Liver (tissue), 9 donors: ENCODE measurements around the gene OCA2. TPM values are rescaled to one million over a fixed set of nuclear protein-coding genes. Genes with fewer than 3 reads are reported as not detected.

Experiments
- DNase-seq: peaks from one replicate; pipeline ENCODE4 v3.0.0-alpha.2; 2017; ENCODE audit warnings: low spot score
- H3K27ac ChIP-seq, 2 donors: one replicate each; pipeline ENCODE4 v1.7.0; 2013; ENCODE audit warnings: inconsistent platforms in 2 of 2, low read length in 2 of 2, control low read depth in 1 of 2, low read depth in 1 of 2, mild to moderate bottlenecking in 1 of 2
- H3K27me3 ChIP-seq, 4 donors: one replicate each; pipeline versions ENCODE4 v1.6.1 to v1.7.0; 2013; ENCODE audit warnings: low read length in 3 of 4, inconsistent platforms in 1 of 4, mild to moderate bottlenecking in 1 of 4, moderate library complexity in 1 of 4; ENCODE audit not compliant: control insufficient read depth in 4 of 4, insufficient read depth in 4 of 4
- H3K36me3 ChIP-seq, 4 donors: one replicate each; pipeline versions ENCODE4 v1.6.1 to v1.7.0; 2013; ENCODE audit warnings: low read length in 3 of 4, mild to moderate bottlenecking in 3 of 4, low read depth in 1 of 4, moderate library complexity in 1 of 4; ENCODE audit not compliant: control insufficient read depth in 4 of 4, insufficient read depth in 3 of 4
- H3K4me1 ChIP-seq, 4 donors: one replicate each; pipeline versions ENCODE4 v1.6.1 to v1.7.0; 2013; ENCODE audit warnings: low read length in 3 of 4, mild to moderate bottlenecking in 3 of 4, moderate library complexity in 1 of 4; ENCODE audit not compliant: control insufficient read depth in 4 of 4, insufficient read depth in 4 of 4
- H3K4me3 ChIP-seq, 3 donors: one replicate each; pipeline versions ENCODE4 v1.6.1 to v1.7.0; 2013; ENCODE audit warnings: low read length in 3 of 3, control low read depth in 1 of 3, low read depth in 1 of 3, mild to moderate bottlenecking in 1 of 3
- H3K9ac ChIP-seq, 2 donors: one replicate each; pipeline ENCODE4 v1.7.0; 2013; ENCODE audit warnings: low read length in 2 of 2, mild to moderate bottlenecking in 2 of 2, moderate library complexity in 2 of 2, control low read depth in 1 of 2, low read depth in 1 of 2
- H3K9me3 ChIP-seq, 4 donors: one replicate each; pipeline versions ENCODE4 v1.6.1 to v1.7.0; 2013; ENCODE audit warnings: low read length in 3 of 4; ENCODE audit not compliant: control insufficient read depth in 4 of 4
- EGR1 ChIP-seq, 2 donors: IDR thresholded peaks; 2 replicates each; pipeline ENCODE4 v1.6.1; 2016 to 2018; ENCODE audit warnings: antibody characterized with exemption in 2 of 2, low read depth in 2 of 2
- FOXA1 ChIP-seq: IDR thresholded peaks from 2 replicates; pipeline ENCODE4 v1.6.1; 2016; ENCODE audit warnings: antibody characterized with exemption
- FOXA2 ChIP-seq: IDR thresholded peaks from 2 replicates; pipeline ENCODE4 v1.6.1; 2016; ENCODE audit warnings: antibody characterized with exemption
- GABPA ChIP-seq, 2 donors: IDR thresholded peaks in 1 of 2; conservative IDR thresholded peaks in 1 of 2; 2 replicates each; pipeline ENCODE4 v1.6.1; 2016; ENCODE audit warnings: antibody characterized with exemption in 2 of 2, mild to moderate bottlenecking in 1 of 2, moderate library complexity in 1 of 2
- HNF4A ChIP-seq, 2 donors: conservative IDR thresholded peaks; 2 replicates each; pipeline ENCODE4 v1.6.1; 2016; ENCODE audit warnings: antibody characterized with exemption in 2 of 2, mild to moderate bottlenecking in 2 of 2
- HNF4G ChIP-seq: IDR thresholded peaks from 2 replicates; pipeline ENCODE4 v1.6.1; 2016; ENCODE audit warnings: antibody characterized with exemption
- JUND ChIP-seq, 2 donors: IDR thresholded peaks; 2 replicates each; pipeline ENCODE4 v1.6.1; 2016; ENCODE audit warnings: antibody characterized with exemption in 2 of 2
- NR2F2 ChIP-seq: IDR thresholded peaks from 2 replicates; pipeline ENCODE4 v1.6.1; 2016; ENCODE audit warnings: antibody characterized with exemption
- RAD21 ChIP-seq, 2 donors: IDR thresholded peaks; 2 replicates each; pipeline ENCODE4 v1.6.1; 2016; ENCODE audit warnings: antibody characterized with exemption in 2 of 2, mild to moderate bottlenecking in 2 of 2
- RXRA ChIP-seq, 2 donors: IDR thresholded peaks; 2 replicates each; pipeline ENCODE4 v1.6.1; 2017 to 2018; ENCODE audit warnings: antibody characterized with exemption in 2 of 2, mild to moderate bottlenecking in 1 of 2
- SP1 ChIP-seq: IDR thresholded peaks from 2 replicates; pipeline ENCODE4 v1.6.1; 2018; ENCODE audit warnings: antibody characterized with exemption, mild to moderate bottlenecking
- TAF1 ChIP-seq: conservative IDR thresholded peaks from 2 replicates; pipeline ENCODE4 v1.6.1; 2016; ENCODE audit warnings: antibody characterized with exemption, mild to moderate bottlenecking
- YY1 ChIP-seq: IDR thresholded peaks from 2 replicates; pipeline ENCODE4 v1.6.1; 2016; ENCODE audit warnings: antibody characterized with exemption, mild to moderate bottlenecking
- WGBS: extraction: QIAGEN DNeasy Blood & Tissue Kit; methylation state at CpG from one replicate; pipeline ENCODE4 v1.1.7; 2013; 5-methylcytosine and 5-hydroxymethylcytosine counted together
- polyA plus RNA-seq, 2 donors: library from polyadenylated mRNA; stranded (reverse) in 1 of 2; unstranded in 1 of 2; fragments of 200-250 nt in 1 of 2; fragments of >200 nt in 1 of 2; fragmentation: Nextera tagmentation in 1 of 2; extraction: Ambion mirVana in 1 of 2; gene quantifications; one replicate each; pipeline versions ENCODE4 v1.2.1 to v1.2.3, GENCODE V29; 2013 to 2015
- total RNA-seq, 2 donors: library from RNA; depleted of rRNA; stranded (reverse); fragments of >200 nt; gene quantifications; one replicate each; pipeline ENCODE4 v1.2.3, GENCODE V29; 2014
- TF ChIP-seq, protein P1 (sequence below): fragments of 150-350 bp; IDR thresholded peaks from 2 replicates; pipeline ENCODE4 v1.5.1; 2017; ENCODE audit warnings: improper control_type of control experiment, low read depth, low read length; ENCODE audit not compliant: missing input control
- TF ChIP-seq, protein P2 (sequence below): IDR thresholded peaks from 2 replicates; pipeline ENCODE4 v1.6.1; 2016; ENCODE audit warnings: antibody characterized with exemption, mild to moderate bottlenecking
- TF ChIP-seq, protein P3 (sequence below): IDR thresholded peaks from 2 replicates; pipeline ENCODE4 v1.6.1; 2016; ENCODE audit warnings: antibody characterized with exemption
- TF ChIP-seq, protein P4 (sequence below): IDR thresholded peaks from 2 replicates; pipeline ENCODE4 v1.6.1; 2016; ENCODE audit warnings: antibody characterized with exemption
- TF ChIP-seq, protein P5 (sequence below): IDR thresholded peaks from 2 replicates; pipeline ENCODE4 v1.6.1; 2016; ENCODE audit warnings: antibody characterized with exemption
- donor health status: healthy.
- donor health status: healthy.
- donor health status: healthy.
- donor health status: healthy.
- donor health status: healthy.

Gene OCA2
- total and polyA plus RNA-seq, 4 donors, result 0.02 to 0.56 (median 0.15) TPM

DNA sequence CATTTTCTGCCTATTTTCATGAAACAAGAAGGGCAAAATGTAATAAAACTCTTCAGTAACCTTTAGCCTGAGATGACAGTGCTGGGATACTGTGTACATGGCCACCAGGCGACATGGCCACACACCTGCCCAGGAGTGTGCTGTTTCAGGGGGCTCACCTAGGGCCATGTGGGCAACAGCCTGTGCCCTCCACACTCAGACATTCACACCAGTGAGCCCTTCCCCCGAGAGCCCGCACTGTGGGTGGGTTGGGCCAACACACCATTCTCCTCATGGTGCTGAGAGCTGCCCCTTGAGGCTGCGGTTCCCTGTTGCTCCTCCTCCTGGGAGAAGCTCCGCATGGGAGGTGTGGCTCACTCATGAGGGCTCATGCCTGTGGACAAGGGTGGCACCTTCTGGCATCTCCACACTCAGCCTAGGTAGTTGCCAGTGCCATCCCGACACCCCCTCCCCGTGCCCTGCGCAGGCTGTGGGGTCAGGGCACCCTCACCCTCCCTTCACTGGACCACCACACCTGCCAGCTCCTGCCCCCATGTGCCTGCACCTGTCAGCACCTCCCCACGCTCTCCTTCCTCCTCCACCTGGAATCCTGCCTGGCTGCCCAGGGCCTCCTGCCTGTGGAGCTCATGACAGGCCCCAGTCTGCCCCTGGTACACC lies 19.7 kb downstream of the OCA2 start (continued):
- TF ChIP-seq RXRA (IDR thresholded peaks at IDR 0.05), result no peak
- no peak for TF ChIP-seq NR2F2
- TF ChIP-seq SP1, result no peak
- no peak for TF ChIP-seq HNF4G
- no peak for TF ChIP-seq FOXA2

DNA sequence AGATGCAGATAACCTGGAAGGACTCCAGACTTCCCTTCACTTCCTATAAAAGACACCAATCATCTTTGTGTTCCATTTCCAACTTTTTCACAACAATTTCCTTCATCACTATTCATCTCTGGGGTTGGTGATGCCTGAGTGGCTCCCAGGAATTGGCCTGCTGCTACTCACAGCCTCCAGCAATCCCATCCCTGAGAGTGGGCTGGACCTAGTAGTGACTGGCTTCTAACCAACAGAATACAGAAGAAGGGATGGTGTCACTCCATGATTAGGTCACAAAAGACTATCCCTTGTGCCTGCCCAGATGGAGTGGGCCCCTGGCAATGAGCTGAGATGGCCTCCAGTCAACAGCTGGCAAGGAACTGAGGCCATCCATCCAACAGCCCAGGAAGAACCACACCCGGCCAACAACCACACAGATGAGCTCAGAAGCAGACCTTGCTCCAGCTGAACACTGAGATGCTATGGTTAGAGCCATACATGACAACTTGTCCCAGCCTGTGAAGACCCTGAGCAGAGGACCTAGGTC lies 20.9 kb downstream of the OCA2 start:
- TF ChIP-seq GABPA (IDR thresholded peaks at IDR 0.05 in 1 of 2, conservative IDR thresholded peaks at IDR 0.05 in 1 of 2), result no peak
- TF ChIP-seq, protein P1, sequence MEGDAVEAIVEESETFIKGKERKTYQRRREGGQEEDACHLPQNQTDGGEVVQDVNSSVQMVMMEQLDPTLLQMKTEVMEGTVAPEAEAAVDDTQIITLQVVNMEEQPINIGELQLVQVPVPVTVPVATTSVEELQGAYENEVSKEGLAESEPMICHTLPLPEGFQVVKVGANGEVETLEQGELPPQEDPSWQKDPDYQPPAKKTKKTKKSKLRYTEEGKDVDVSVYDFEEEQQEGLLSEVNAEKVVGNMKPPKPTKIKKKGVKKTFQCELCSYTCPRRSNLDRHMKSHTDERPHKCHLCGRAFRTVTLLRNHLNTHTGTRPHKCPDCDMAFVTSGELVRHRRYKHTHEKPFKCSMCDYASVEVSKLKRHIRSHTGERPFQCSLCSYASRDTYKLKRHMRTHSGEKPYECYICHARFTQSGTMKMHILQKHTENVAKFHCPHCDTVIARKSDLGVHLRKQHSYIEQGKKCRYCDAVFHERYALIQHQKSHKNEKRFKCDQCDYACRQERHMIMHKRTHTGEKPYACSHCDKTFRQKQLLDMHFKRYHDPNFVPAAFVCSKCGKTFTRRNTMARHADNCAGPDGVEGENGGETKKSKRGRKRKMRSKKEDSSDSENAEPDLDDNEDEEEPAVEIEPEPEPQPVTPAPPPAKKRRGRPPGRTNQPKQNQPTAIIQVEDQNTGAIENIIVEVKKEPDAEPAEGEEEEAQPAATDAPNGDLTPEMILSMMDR, result no peak
- TF ChIP-seq SP1, result no peak
- TF ChIP-seq RXRA (IDR thresholded peaks at IDR 0.05), result no peak
- no peak for TF ChIP-seq TAF1
- no peak for TF ChIP-seq FOXA1

DNA sequence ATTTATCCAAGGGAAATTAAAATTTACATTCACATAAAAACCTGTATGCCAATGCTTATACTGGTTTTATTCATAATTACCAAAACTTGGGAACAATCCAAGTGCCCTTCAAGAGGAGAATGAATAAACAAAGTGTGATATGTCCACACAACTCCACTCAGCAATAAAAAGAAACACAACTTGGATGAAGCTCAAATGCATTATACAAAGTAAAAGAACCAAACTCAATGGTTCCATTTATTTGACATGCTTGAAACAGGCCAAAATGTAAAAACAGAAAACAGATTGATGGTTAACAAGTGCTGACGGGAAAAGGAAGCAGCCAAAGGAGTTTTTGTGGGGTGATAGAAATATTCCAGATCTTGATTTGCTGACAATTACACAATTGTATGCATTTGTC lies 23.5 kb downstream of the OCA2 start:
- no peak for DNase-seq
- Histone ChIP-seq H3K27me3 (no peaks in the 10 kb centered on the region), H3K4me3 (no peak overlapping the region), H3K27ac (no peak overlapping the region), H3K9ac (no peak overlapping the region), H3K9me3 (no peaks in the 10 kb centered on the region), H3K4me1 (no peaks in the 10 kb centered on the region), H3K36me3 (no peaks in the 10 kb centered on the region)
- WGBS, result 71% methylated on average over 1 of the region's 1 CpG
- TF ChIP-seq, protein P2, sequence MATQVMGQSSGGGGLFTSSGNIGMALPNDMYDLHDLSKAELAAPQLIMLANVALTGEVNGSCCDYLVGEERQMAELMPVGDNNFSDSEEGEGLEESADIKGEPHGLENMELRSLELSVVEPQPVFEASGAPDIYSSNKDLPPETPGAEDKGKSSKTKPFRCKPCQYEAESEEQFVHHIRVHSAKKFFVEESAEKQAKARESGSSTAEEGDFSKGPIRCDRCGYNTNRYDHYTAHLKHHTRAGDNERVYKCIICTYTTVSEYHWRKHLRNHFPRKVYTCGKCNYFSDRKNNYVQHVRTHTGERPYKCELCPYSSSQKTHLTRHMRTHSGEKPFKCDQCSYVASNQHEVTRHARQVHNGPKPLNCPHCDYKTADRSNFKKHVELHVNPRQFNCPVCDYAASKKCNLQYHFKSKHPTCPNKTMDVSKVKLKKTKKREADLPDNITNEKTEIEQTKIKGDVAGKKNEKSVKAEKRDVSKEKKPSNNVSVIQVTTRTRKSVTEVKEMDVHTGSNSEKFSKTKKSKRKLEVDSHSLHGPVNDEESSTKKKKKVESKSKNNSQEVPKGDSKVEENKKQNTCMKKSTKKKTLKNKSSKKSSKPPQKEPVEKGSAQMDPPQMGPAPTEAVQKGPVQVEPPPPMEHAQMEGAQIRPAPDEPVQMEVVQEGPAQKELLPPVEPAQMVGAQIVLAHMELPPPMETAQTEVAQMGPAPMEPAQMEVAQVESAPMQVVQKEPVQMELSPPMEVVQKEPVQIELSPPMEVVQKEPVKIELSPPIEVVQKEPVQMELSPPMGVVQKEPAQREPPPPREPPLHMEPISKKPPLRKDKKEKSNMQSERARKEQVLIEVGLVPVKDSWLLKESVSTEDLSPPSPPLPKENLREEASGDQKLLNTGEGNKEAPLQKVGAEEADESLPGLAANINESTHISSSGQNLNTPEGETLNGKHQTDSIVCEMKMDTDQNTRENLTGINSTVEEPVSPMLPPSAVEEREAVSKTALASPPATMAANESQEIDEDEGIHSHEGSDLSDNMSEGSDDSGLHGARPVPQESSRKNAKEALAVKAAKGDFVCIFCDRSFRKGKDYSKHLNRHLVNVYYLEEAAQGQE, result no peak
- TF ChIP-seq, protein P3, sequence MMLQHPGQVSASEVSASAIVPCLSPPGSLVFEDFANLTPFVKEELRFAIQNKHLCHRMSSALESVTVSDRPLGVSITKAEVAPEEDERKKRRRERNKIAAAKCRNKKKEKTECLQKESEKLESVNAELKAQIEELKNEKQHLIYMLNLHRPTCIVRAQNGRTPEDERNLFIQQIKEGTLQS, result no peak
- TF ChIP-seq TAF1 (no peak), YY1 (no peak), FOXA1 (no peak), RXRA (IDR thresholded peaks at IDR 0.05) (no peak), NR2F2 (no peak), GABPA (IDR thresholded peaks at IDR 0.05 in 1 of 2, conservative IDR thresholded peaks at IDR 0.05 in 1 of 2) (no peak), FOXA2 (no peak), HNF4G (no peak), RAD21 (IDR thresholded peaks at IDR 0.05) (no peak), HNF4A (conservative IDR thresholded peaks at IDR 0.05) (no peak), EGR1 (IDR thresholded peaks at IDR 0.05; ENCODE audit: low read depth in 2 of 2) (no peak), JUND (IDR thresholded peaks at IDR 0.05) (no peak)
- TF ChIP-seq, protein P1, result no peak
- TF ChIP-seq, protein P4, sequence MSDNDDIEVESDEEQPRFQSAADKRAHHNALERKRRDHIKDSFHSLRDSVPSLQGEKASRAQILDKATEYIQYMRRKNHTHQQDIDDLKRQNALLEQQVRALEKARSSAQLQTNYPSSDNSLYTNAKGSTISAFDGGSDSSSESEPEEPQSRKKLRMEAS, result no peak
- TF ChIP-seq, protein P5, sequence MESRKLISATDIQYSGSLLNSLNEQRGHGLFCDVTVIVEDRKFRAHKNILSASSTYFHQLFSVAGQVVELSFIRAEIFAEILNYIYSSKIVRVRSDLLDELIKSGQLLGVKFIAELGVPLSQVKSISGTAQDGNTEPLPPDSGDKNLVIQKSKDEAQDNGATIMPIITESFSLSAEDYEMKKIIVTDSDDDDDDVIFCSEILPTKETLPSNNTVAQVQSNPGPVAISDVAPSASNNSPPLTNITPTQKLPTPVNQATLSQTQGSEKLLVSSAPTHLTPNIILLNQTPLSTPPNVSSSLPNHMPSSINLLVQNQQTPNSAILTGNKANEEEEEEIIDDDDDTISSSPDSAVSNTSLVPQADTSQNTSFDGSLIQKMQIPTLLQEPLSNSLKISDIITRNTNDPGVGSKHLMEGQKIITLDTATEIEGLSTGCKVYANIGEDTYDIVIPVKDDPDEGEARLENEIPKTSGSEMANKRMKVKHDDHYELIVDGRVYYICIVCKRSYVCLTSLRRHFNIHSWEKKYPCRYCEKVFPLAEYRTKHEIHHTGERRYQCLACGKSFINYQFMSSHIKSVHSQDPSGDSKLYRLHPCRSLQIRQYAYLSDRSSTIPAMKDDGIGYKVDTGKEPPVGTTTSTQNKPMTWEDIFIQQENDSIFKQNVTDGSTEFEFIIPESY, result no peak

More for the DNA sequence above, 20.9 kb downstream of the OCA2 start:
- no peaks in the 10 kb centered on the region for H3K36me3 ChIP-seq
- no peak overlapping the region for H3K9ac ChIP-seq
- peaks cover 0 to 10% (median 6%) of the 10 kb centered on the region in 4 donors for H3K4me1 ChIP-seq
- no peak overlapping the region for H3K27ac ChIP-seq
- no peaks in the 10 kb centered on the region for H3K9me3 ChIP-seq
- H3K4me3 ChIP-seq, result no peak overlapping the region
- no peaks in the 10 kb centered on the region for H3K27me3 ChIP-seq
- no peak for DNase-seq
- 81% methylated on average over 1 of the region's 1 CpG for WGBS
